Measurements from ENCODE around the gene CERT1.
"Not testable (repeated sequence)": the region's sequence is repeated elsewhere in the genome, so short reads cannot be mapped to it uniquely, and the experiment has no call there.

CERT1 gene

DNA sequence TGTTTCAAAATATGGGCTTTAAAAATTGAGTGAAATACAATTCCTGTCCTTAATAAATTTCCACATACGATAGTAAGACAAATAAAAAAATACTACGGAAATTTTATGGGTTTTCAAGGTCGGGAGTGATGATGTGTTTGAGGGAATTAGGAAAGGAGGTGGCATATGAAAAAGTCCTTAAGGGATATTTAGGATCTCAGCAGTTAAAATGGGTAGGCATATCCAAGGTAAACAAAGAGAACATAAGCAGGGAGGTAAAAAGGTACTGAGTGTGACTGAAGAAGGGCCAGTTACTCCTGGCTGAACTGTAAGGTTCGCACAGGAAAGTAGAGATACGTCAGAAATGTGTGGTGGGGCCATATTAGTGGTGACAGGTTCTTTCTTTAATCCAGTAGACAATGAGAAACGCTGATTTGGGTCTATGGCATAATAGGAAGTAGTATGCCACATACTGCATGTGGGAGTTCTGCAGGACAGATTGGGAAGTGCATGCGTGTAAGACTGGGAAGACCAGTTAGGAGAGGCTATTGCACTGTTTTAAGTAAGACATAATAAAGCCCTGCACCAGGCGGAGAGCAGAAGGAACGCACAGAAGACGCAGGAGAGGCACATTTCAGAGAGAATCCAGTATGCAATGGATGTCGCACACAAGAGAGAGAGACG, 175.3 kb downstream of the CERT1 start:
- no peaks in the 10 kb centered on the region for H3K79me1 ChIP-seq (ENCODE audit: low read depth, low read length)
- H2BK5ac ChIP-seq (ENCODE audit: low read length): peak overlapping the region; percentile 82
- H2BK12ac ChIP-seq (ENCODE audit: low read length): no peak overlapping the region
- H3K23ac ChIP-seq (ENCODE audit: low read depth, low read length, poor library complexity): no peak overlapping the region
- H2AFZ ChIP-seq (ENCODE audit: low read length): peak overlapping the region; percentile 68
- DNase-seq (ENCODE audit: low spot score): peak; percentile 43
- H2BK15ac ChIP-seq (ENCODE audit: low read length): no peak overlapping the region
- H3K9me3 ChIP-seq (replicated peaks in 1 of 2; ENCODE audit: control insufficient read depth in 2 of 2, insufficient read depth in 1 of 2, low read depth in 1 of 2, low read length in 2 of 2): no peaks in the 10 kb centered on the region
- peak overlapping the region; percentile 60 to 83 for H3K4me3 ChIP-seq (ENCODE audit: low read length in 2 of 2)
- no peak overlapping the region for H4K8ac ChIP-seq (ENCODE audit: low read depth, low read length)
- H2AK5ac ChIP-seq (ENCODE audit: low read depth, low read length): no peak overlapping the region
- H3K36me3 ChIP-seq (replicated peaks in 1 of 2; ENCODE audit: control insufficient read depth in 2 of 2, insufficient read depth in 2 of 2, low read length in 2 of 2): peaks cover 0 to 26% of the 10 kb centered on the region in 2 donors
- no peak overlapping the region for H3K14ac ChIP-seq (ENCODE audit: low read length)
- peak overlapping the region; percentile 81 for H3K27ac ChIP-seq (replicated peaks; ENCODE audit: low read length)
- no peaks in the 10 kb centered on the region for H3K27me3 ChIP-seq (ENCODE audit: control insufficient read depth in 3 of 3, insufficient read depth in 3 of 3, low read depth in 1 of 3, low read length in 3 of 3)
- peak overlapping the region; percentile 92 for H3K18ac ChIP-seq (ENCODE audit: low read length)
- peak overlapping the region; percentile 72 for H3K4me2 ChIP-seq (ENCODE audit: insufficient read depth, low read length, poor library complexity, severe bottlenecking)
- no peak overlapping the region for H2BK120ac ChIP-seq (ENCODE audit: low read depth, low read length)
- no peak overlapping the region for H3K4ac ChIP-seq (ENCODE audit: low read length)
- no peak overlapping the region for H4K91ac ChIP-seq (ENCODE audit: low read depth, low read length, poor library complexity)
- peaks cover 2 to 12% of the 10 kb centered on the region in 2 donors for H3K4me1 ChIP-seq (ENCODE audit: control insufficient read depth in 2 of 2, insufficient read depth in 1 of 2, low read depth in 1 of 2, low read length in 2 of 2)
- peak overlapping the region; percentile 60 for H3K9ac ChIP-seq (ENCODE audit: low read depth, low read length, poor library complexity)
- 100% methylated on average over 1 to 2 of the region's 12 CpGs for WGBS, 2 donors (ENCODE audit: extremely low coverage in 2 of 2, insufficient read length in 2 of 2, insufficient replicate concordance in 1 of 2)

DNA sequence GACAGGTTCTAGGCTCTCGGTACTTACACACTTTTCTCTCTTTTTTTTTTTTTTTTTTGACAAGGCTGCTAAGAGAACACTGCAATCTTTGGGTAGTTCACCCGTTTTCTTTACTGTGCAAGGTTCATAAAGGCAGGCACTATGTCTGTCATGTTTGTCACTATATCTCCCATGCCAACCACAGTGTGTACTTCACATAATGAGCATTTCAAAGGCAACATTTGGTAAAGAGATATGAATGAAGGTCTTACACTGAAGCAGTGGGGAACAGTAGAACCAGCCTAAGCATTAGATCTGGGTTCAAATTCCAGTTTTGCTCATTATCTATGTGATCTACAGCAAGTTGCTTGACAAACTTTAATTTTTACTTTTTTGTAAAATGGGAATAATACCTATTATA, 175.9 kb downstream of the CERT1 start:
- Histone ChIP-seq H2BK12ac (ENCODE audit: low read length) (no peak overlapping the region), H3K14ac (ENCODE audit: low read length) (no peak overlapping the region), H3K18ac (ENCODE audit: low read length) (no peak overlapping the region), H3K79me1 (ENCODE audit: low read depth, low read length) (no peaks in the 10 kb centered on the region), H2AK5ac (ENCODE audit: low read depth, low read length) (no peak overlapping the region), H2AFZ (ENCODE audit: low read length) (no peak overlapping the region), H3K4me3 (ENCODE audit: low read length in 2 of 2) (no peak overlapping the region), H2BK5ac (ENCODE audit: low read length) (no peak overlapping the region), H3K9ac (ENCODE audit: low read depth, low read length, poor library complexity) (no peak overlapping the region), H3K4me2 (ENCODE audit: insufficient read depth, low read length, poor library complexity, severe bottlenecking) (no peak overlapping the region), H2BK120ac (ENCODE audit: low read depth, low read length) (no peak overlapping the region), H3K9me3 (replicated peaks in 1 of 2; ENCODE audit: control insufficient read depth in 2 of 2, insufficient read depth in 1 of 2, low read depth in 1 of 2, low read length in 2 of 2) (no peaks in the 10 kb centered on the region), H3K4ac (ENCODE audit: low read length) (no peak overlapping the region), H4K91ac (ENCODE audit: low read depth, low read length, poor library complexity) (no peak overlapping the region), H3K27me3 (ENCODE audit: control insufficient read depth in 3 of 3, insufficient read depth in 3 of 3, low read depth in 1 of 3, low read length in 3 of 3) (no peaks in the 10 kb centered on the region), H3K23ac (ENCODE audit: low read depth, low read length, poor library complexity) (no peak overlapping the region), H2BK15ac (ENCODE audit: low read length) (no peak overlapping the region), H4K8ac (ENCODE audit: low read depth, low read length) (no peak overlapping the region), H3K36me3 (replicated peaks in 1 of 2; ENCODE audit: control insufficient read depth in 2 of 2, insufficient read depth in 2 of 2, low read length in 2 of 2) (peaks cover 0 to 20% of the 10 kb centered on the region in 2 donors), H3K27ac (replicated peaks; ENCODE audit: low read length) (no peak overlapping the region), H3K4me1 (ENCODE audit: control insufficient read depth in 2 of 2, insufficient read depth in 1 of 2, low read depth in 1 of 2, low read length in 2 of 2) (peaks cover 2 to 10% of the 10 kb centered on the region in 2 donors)
- no peak for DNase-seq (ENCODE audit: low spot score)
- WGBS, 2 donors (ENCODE audit: extremely low coverage in 2 of 2, insufficient read length in 2 of 2, insufficient replicate concordance in 1 of 2): no CpG with 5 or more reads among the region's 2 CpGs

DNA sequence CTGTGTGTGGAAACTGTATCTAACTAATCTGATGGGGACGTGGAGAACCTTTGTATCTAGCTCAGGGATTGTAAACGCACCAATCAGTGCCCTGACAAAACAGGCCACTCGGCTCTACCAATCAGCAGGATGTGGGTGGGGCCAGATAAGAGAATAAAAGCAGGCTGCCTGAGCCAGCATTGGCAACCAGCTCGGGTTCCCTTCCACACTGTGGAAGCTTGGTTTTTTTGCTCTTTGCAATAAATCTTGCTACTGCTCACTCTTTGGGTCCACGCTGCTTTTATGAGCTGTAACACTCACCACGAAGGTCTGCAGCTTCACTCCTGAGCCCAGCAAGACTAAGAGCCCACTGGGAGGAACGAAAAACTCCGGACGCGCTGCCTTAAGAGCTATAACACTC, 177.0 kb downstream of the CERT1 start:
- H3K36me3 ChIP-seq (replicated peaks in 1 of 2; ENCODE audit: control insufficient read depth in 2 of 2, insufficient read depth in 2 of 2, low read length in 2 of 2); H3K14ac ChIP-seq (ENCODE audit: low read length); H2BK5ac ChIP-seq (ENCODE audit: low read length); H3K9me3 ChIP-seq (replicated peaks in 1 of 2; ENCODE audit: control insufficient read depth in 2 of 2, insufficient read depth in 1 of 2, low read depth in 1 of 2, low read length in 2 of 2); H3K4ac ChIP-seq (ENCODE audit: low read length); H3K18ac ChIP-seq (ENCODE audit: low read length); H4K8ac ChIP-seq (ENCODE audit: low read depth, low read length); H3K4me2 ChIP-seq (ENCODE audit: insufficient read depth, low read length, poor library complexity, severe bottlenecking); DNase-seq (ENCODE audit: low spot score); H3K4me1 ChIP-seq (ENCODE audit: control insufficient read depth in 2 of 2, insufficient read depth in 1 of 2, low read depth in 1 of 2, low read length in 2 of 2); H2BK120ac ChIP-seq (ENCODE audit: low read depth, low read length); H2AFZ ChIP-seq (ENCODE audit: low read length); H3K23ac ChIP-seq (ENCODE audit: low read depth, low read length, poor library complexity); H4K91ac ChIP-seq (ENCODE audit: low read depth, low read length, poor library complexity); H2BK15ac ChIP-seq (ENCODE audit: low read length); H2AK5ac ChIP-seq (ENCODE audit: low read depth, low read length); H3K4me3 ChIP-seq (ENCODE audit: low read length in 2 of 2); H2BK12ac ChIP-seq (ENCODE audit: low read length); H3K9ac ChIP-seq (ENCODE audit: low read depth, low read length, poor library complexity); H3K79me1 ChIP-seq (ENCODE audit: low read depth, low read length); H3K27ac ChIP-seq (replicated peaks; ENCODE audit: low read length); H3K27me3 ChIP-seq (ENCODE audit: control insufficient read depth in 3 of 3, insufficient read depth in 3 of 3, low read depth in 1 of 3, low read length in 3 of 3): not testable (repeated sequence)
- WGBS, 2 donors (ENCODE audit: extremely low coverage in 2 of 2, insufficient read length in 2 of 2, insufficient replicate concordance in 1 of 2): no CpG with 5 or more reads among the region's 10 CpGs

- H3K18ac ChIP-seq (ENCODE audit: low read length); H4K91ac ChIP-seq (ENCODE audit: low read depth, low read length, poor library complexity); H3K14ac ChIP-seq (ENCODE audit: low read length); H2BK5ac ChIP-seq (ENCODE audit: low read length); H3K9ac ChIP-seq (ENCODE audit: low read depth, low read length, poor library complexity); H2BK120ac ChIP-seq (ENCODE audit: low read depth, low read length); H3K27ac ChIP-seq (replicated peaks; ENCODE audit: low read length); H3K9me3 ChIP-seq (replicated peaks in 1 of 2; ENCODE audit: control insufficient read depth in 2 of 2, insufficient read depth in 1 of 2, low read depth in 1 of 2, low read length in 2 of 2); H3K4ac ChIP-seq (ENCODE audit: low read length); H3K23ac ChIP-seq (ENCODE audit: low read depth, low read length, poor library complexity); H3K4me2 ChIP-seq (ENCODE audit: insufficient read depth, low read length, poor library complexity, severe bottlenecking); H3K4me3 ChIP-seq (ENCODE audit: low read length in 2 of 2); H3K36me3 ChIP-seq (replicated peaks in 1 of 2; ENCODE audit: control insufficient read depth in 2 of 2, insufficient read depth in 2 of 2, low read length in 2 of 2); DNase-seq (ENCODE audit: low spot score); H2AK5ac ChIP-seq (ENCODE audit: low read depth, low read length); H3K79me1 ChIP-seq (ENCODE audit: low read depth, low read length); H3K4me1 ChIP-seq (ENCODE audit: control insufficient read depth in 2 of 2, insufficient read depth in 1 of 2, low read depth in 1 of 2, low read length in 2 of 2); H2BK15ac ChIP-seq (ENCODE audit: low read length); H2AFZ ChIP-seq (ENCODE audit: low read length); H3K27me3 ChIP-seq (ENCODE audit: control insufficient read depth in 3 of 3, insufficient read depth in 3 of 3, low read depth in 1 of 3, low read length in 3 of 3); H4K8ac ChIP-seq (ENCODE audit: low read depth, low read length); H2BK12ac ChIP-seq (ENCODE audit: low read length): not testable (repeated sequence)
- no CpG with 5 or more reads among the region's 23 CpGs for WGBS, 2 donors (ENCODE audit: extremely low coverage in 2 of 2, insufficient read length in 2 of 2, insufficient replicate concordance in 1 of 2)
Observed at GRCh38 chr5:75333759-75334158, 177.7 kb downstream of the CERT1 start.

All from neuronal stem cell (in vitro differentiated cells).